AG10803 (cell line): ENCODE results near the gene CCDC187.
A peak's percentile ranks its signal among the peaks of the same experiment; 100 is the strongest.
"Not testable (repeated sequence)": the region's sequence is repeated elsewhere in the genome, so short reads cannot be mapped to it uniquely, and the experiment has no call there.

Experiments used
- DNase-seq: peaks from one replicate; pipeline ENCODE4 v3.0.0; 2010; ENCODE audit warnings: low read depth
- H3K4me3 ChIP-seq: 2 replicates; pipeline ENCODE4 v1.5.1; 2011; ENCODE audit warnings: mild to moderate bottlenecking, low read length, control low read depth
- TF ChIP-seq, protein P1 (sequence below): conservative IDR thresholded peaks from 2 replicates; pipeline ENCODE4 v1.5.1; 2011; ENCODE audit warnings: mild to moderate bottlenecking, low read length, control low read depth, inconsistent platforms

Gene CCDC187

DNA sequence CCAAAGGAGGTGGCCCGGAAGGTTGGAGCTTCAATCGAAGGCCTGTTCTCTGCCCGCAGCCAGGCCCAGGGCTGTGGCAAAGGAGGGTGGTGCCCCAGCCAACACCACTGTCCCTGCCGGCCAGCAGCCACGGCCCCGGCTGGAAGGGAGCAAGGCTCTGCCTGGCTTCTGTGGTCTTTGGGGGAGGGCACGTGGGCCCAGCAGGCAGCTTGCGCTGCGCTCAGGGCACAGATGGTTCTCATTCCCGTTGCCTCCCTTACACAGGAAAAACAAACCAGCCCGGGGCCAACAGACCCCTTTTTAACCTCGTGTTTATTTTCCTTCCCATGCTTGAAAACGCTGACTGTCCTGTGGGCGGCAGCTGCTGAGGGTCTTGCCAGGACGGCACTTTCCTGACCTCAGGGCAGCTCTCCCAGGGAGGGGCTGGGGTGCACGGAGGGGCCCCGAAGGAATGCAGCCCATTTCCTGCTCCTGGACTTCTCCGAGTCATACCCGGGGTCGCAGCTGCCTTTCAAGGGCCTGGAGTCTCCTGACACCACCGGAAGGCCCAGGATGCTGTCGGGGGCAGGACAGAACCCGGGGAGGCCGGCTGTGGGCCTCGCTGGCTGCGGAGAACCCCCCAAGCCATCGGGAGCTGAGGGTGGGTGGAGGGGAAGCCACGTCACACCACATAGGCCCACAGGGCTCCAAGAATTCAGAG lies 22.3 kb upstream of the CCDC187 start:
- TF ChIP-seq, protein P1, sequence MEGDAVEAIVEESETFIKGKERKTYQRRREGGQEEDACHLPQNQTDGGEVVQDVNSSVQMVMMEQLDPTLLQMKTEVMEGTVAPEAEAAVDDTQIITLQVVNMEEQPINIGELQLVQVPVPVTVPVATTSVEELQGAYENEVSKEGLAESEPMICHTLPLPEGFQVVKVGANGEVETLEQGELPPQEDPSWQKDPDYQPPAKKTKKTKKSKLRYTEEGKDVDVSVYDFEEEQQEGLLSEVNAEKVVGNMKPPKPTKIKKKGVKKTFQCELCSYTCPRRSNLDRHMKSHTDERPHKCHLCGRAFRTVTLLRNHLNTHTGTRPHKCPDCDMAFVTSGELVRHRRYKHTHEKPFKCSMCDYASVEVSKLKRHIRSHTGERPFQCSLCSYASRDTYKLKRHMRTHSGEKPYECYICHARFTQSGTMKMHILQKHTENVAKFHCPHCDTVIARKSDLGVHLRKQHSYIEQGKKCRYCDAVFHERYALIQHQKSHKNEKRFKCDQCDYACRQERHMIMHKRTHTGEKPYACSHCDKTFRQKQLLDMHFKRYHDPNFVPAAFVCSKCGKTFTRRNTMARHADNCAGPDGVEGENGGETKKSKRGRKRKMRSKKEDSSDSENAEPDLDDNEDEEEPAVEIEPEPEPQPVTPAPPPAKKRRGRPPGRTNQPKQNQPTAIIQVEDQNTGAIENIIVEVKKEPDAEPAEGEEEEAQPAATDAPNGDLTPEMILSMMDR = no peak; the same call in 1 of the 2 replicates
- peak; percentile 90 for DNase-seq
- H3K4me3 ChIP-seq = peak overlapping the region; percentile 45

DNA sequence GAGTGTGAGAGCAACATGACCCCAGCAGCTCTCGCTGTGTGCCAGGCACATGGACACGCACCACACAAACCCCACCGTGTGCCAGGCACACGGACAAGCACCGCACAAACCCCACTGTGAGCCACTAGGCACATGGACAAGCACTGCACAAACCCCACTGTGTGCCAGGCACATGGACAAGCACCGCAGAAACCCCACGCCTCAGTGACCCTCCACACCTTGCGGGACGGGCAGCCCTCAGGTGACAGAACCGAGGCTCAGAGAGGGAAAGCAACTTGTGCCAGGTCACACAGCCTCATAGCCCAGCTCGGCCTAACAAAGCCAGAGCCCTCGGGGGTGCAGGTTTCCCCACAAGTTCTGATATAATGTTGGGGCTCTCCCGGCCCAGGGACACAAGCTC lies 21.5 kb upstream of the CCDC187 start:
- no peak for DNase-seq
- no peak overlapping the region for H3K4me3 ChIP-seq
- TF ChIP-seq, protein P1 = no peak

DNA sequence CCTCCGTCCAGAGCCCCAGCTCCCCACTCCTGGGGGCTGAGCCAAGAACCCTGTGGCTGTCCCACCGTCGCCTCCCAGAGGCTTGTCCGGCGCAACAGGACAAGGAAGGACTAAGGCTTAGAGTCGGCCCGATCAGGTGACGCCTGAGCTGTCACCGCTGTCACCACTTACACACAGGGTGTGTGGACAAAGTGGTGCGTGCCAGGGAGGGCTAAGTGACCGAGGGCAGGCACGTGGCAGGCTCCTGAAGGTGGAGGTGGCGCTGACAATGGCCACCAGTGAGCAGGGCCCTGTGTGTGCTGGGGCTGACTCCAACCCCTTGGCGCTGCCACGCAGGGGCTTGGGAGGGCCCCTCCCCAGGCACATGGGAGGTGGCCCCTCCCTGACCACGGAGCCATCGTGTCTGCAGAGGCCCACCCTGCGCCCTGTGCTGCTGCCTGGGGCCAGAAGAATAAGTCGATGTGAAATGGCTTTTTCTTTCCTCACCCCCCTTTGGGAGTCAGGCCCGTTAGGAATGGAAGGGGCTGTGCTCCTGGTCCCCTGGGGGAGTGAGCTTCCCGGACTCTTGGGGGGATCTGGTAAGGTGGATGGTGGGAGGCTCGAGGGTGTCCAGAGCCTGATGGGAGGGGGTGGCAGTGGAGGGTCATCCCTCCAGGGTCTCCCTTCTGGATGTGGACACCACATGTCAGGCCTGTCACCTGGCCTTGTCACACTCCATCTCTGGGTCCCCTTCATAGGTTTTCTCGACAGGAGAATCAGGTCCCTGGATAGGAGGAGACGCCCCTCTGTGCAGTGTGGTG lies 20.8 kb upstream of the CCDC187 start:
- no peak overlapping the region for H3K4me3 ChIP-seq
- TF ChIP-seq, protein P1 = no peak
- no peak for DNase-seq

DNA sequence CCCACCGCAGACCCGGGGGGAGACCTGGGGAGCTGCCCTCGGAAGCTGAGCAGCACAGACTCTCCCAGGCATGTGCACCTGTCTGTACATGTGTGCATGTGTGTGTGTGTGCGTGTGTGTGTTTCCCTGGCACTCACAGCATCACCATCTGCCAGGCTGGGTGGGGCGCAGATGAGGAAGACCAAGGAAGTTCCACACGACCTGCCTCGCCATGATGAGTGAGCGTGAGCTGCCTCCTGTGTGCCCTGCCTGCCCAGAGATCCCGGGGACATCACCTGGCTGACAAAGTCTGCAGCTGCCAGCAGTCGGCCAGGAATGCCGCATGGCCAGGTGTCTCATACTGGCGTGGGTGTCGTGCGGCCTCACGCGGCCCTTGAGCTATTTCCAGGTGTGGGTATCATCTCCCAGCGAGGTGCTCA lies 19.5 kb upstream of the CCDC187 start:
- H3K4me3 ChIP-seq = no peak overlapping the region
- DNase-seq = no peak
- TF ChIP-seq, protein P1 = no peak

DNA sequence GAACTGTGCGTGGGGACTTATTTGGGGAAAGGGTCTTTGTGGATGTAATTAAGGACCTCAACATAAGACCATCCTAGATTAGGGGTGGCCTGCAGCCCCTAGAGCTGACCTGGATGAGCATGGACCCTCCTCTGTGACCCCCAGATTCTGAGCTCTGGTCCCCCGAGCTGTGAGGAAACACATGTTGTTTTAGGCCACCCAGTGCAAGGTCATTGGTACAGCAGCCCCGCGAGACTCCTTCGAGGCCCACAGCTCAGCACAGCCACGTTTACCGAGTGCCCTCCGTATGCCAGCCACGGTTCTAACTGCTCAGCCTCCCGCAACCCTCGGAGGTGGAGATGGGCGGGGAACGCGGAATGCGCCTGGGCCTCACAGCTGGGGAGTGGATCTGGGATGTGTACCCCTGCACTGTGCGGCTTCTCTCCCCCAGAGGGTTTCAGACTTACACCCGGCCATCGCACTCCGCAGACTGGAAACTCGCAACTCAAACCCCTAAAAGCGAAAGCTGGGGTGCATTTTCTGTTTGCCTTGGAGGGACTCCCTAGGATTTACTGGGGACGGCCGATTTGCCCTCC lies 18.9 kb upstream of the CCDC187 start:
- no peak for DNase-seq
- TF ChIP-seq, protein P1 = no peak
- no peak overlapping the region for H3K4me3 ChIP-seq

DNA sequence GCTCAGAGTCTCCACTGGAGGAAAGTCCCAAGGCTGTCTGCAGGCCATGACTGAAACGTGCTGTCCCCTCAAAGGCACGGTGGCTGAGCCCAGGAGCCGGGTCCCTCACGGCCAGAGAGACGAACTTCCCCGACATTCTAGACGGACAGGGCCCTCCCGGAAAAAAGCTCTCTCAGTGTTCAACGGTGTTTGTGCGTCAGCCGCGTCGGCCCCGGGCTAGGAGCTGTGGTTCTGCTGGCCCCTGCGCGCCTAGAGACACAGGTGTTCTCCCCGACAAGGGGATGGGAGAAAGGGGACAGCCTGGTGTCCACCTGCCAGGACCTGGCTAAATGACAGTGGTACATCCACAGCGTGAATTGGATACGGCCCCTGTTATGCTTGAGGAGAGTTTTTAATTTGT lies 17.7 kb upstream of the CCDC187 start:
- DNase-seq = no peak
- no peak overlapping the region for H3K4me3 ChIP-seq
- TF ChIP-seq, protein P1 = no peak

DNA sequence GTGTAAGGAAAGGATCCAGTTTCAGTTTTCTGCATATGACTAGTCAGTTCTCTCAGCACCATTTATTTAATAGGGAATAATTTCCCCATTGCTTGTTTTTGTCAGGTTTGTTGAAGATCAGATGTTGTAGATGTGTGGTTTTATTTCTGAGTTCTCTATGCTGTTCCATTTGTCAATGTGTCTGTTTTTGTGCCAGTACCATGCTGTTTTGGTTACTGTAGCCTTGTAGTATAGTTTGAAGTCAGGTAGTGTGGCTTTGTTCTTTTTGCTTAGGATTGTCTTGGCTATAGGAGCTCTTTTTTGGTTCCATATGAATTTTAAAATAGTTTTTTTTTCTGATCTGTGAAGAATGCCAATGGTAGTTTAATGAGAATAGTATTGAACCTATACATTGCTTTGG lies 17.1 kb upstream of the CCDC187 start:
- DNase-seq, H3K4me3 ChIP-seq: not testable (repeated sequence)

DNA sequence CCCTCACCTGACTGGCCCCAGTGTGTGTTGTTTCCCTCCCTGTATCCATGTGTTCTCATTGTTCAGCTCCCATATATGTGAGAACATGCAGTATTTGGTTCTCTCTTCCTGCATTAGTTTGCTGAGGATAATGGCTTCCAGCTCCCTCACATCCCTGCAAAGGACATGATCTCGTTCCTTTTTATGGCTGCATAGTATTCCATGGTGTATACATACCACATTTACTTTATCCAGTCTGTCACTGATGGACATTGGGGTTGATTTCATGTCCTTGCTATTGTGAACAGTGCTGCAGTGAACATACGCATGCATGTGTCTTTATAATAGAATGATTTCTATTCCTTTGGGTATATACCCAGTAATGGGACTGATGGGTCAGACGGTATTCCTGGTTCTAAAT lies 16.1 kb upstream of the CCDC187 start:
- not testable (repeated sequence) for H3K4me3 ChIP-seq, DNase-seq

DNA sequence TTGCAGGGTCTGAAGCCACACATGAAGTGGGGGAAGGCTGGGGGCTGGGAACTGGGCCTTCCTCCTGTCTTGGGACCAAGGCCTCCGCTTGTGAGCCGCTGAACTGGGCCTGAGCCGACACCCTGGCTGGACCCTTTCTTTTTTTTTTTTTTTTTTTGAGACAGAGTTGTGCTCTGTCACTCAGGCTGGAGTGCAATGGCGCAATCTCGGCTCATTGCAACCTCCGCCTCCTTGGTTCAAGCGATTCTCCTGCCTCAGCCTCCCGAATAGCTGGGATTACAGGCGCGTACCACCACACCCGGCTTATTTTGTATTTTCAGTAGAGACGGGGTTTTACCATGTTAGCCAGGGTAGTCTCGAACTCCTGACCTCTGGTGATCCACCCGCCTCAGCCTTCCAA lies 15.3 kb upstream of the CCDC187 start:
- H3K4me3 ChIP-seq, DNase-seq: not testable (repeated sequence)
